Middle frontal gyrus (tissue), 1 donor: ENCODE data around the gene NXN.
"Not testable (repeated sequence)": the region's sequence is repeated elsewhere in the genome, so short reads cannot be mapped to it uniquely, and the experiment has no call there.

ENCODE experiments used
- DNase-seq: peaks from one replicate; pipeline ENCODE4 v3.0.0-alpha.2; 2015; ENCODE audit warnings: low spot score; ENCODE audit errors: extremely low spot score

Gene NXN

DNA sequence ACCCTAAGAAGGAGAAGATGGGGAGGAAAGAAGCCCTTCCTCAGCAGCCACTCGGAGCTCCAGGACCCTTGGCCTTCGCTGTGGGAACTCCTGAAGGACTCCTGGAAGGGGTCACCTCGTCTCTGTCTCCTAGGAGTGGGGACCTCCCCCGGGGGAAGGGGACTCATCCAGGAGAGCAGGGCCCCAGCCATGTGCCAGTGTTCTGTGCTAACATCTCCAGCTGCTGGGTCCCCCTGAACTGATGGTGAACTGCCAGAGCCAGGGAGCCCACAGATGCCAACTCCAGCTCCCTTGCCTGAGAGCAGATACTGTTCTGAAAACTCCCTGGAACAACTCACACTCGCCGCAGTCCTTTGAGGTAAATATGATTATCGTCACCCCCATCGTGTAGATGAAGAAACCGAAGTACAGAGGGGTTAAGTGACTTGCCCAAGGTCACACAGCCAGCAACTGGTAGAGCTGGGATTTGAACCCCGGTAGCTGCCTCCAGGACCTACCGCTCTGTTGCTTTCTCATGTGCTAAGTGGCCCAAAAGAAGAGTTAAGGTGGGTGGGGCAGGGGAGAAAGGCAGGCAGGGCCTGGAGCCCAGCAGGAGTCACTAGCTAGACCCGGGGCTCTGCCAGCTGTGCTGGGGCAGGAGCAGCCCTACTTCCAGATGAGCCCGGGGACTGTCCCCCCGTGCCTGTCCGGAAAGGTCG is 27.9 kb upstream of the NXN start:
- no peak for DNase-seq

DNA sequence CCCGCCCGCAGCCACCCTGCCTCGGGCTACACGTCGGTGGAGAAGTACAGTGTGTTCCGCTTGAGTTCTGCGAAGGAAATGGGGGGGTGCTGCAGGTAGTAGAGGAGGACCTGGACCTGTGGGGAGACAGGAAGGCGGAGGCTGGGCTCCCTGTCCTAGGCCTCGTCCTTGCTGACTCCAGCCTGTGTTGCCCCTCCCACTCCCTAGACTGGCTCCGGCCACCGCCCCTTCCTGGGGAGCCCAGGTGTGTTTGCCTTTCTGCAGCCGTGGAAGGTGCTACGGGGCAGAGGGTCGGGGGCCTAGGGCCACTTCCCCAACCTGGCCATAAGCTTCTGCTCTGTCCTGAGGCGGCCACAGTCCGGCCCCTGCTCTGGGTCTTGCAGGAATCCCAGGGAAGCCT is 26.5 kb upstream of the NXN start:
- DNase-seq = no peak

DNA sequence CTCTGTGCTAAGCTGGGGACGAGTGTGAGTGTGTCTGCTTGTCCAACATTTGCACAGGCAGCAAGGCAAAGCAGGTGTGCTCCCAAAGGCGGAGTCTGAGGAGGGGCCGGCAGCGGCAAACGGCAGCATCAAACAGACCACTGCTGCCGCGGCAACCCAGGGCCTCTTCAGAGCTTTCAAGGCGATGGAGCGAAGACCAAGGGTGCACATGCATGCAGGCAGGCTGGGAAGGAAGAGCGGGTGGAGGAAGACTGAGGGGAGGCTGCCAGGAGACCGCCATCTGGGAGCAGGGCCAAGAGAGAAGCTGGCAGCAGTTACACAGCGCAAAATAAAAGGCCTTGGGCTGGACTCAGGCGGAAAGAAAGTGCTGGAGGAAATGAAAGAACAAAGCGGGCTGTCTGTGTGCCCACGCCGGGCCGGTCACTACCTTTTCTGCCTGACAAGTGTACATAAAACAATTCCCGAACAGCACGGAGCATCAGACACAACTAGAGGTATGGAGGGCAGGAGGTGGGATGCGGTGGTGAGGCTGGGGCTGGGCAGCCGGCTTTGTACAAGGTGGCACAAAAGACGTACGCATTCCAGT is 25.9 kb upstream of the NXN start:
- peak; percentile 85 for DNase-seq

GRCh38 chr17:1004769-1005295 is 25.3 kb upstream of the NXN start:
- no peak for DNase-seq

DNA sequence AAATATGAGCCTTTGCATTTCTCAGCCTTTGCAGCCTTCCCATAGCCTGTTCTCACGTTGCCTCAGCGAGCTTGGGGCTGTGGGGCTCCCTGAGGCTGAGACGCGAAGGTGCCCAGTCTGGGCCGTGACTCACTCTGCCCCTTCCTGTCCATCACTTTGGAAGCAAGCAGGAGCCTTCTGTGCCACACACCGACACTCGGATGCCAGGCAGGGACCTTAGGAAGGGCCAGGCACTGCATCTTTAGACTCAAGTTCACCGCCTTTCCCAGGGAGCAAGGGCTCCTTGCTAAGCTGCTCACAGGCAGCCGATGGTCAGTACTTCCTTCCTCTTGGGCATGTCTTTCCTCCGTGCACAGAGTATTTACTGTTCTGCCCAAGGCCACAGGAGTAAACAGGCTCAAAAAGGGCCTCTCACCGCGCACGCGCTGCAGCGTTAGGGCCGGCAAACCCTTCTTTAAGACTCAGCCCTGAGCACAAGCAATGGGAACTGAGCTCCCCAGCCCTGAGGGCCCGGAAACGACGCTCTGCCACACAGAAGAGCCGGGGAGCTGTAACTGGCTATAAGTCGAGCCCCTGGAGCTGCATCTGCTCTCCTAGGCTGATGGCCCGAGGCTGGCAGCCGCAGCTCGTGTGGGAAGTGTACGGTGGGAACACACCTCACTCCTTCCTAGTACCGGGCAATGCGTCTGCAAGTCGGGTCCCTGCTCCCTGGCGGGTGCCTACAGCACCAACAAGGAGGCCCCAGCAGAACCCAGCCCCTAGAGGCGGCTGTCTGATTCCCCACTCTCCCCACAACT is 24.6 kb upstream of the NXN start:
- no peak for DNase-seq

DNA sequence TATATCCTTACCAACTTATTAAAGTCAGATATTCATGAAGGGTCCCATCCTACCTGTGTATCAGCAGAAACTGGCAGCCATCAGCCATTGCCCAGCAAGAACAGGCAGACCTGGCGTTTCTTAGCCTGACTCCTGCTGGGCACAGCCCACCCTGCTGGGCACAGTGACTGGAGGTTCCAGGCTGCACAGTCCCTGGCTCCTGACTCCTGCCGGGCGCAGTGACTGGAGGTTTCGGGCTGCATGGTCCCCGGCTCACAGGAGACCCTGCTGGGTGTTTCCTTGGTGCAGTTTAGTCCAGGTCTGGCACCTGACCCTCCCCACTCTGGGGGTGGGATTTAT is 24.0 kb upstream of the NXN start:
- no peak for DNase-seq

- DNase-seq = peak; percentile 62
Observed at GRCh38 chr17:1002771-1003555, 23.4 kb upstream of the NXN start.

- no peak for DNase-seq
Observed at GRCh38 chr17:1002412-1002753, 22.8 kb upstream of the NXN start.

DNA sequence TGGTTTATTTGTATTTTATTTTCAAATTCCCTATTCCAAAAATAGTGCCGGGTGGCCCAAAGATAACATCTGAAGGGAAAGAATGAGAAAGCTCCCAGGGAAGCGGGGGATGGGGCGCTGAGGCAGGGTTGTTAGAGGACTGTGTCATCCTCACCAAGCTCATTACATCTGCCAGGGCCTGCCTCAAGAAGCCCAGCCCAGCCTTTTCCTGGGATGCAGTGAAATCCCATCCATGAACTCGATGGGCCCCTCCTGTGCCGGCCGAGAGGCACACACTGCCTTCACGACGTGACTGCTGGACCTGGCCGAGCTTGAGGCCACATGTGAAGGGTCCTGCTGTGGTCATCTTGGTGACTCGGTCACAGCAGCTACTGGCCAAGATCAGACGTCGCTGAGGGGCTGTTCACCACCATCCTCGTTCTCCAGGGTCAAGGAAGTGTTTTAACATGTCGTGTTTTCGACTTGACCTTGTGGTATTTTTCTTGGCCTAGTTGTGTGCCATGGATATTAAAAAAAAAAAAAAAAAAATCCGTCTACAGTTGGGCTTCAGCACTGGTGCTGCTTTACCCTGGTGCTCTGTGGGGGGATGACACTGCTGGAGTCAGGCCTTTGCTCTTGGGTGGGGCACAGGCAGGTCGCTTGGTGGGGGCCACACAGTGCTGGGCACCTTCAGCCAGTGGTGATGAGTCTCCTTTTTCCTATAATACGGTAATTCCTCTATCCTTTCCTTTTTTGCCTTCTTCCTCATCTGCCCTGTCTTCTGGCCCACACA is 22.2 kb upstream of the NXN start:
- no peak for DNase-seq

- DNase-seq = no peak
Observed at GRCh38 chr17:1000597-1001461, 21.3 kb upstream of the NXN start.

GRCh38 chr17:998111-998510 is 18.5 kb upstream of the NXN start:
- no peak for DNase-seq

GRCh38 chr17:996554-997344 is 17.2 kb upstream of the NXN start, which contains the start of gene TIMM22:
TSS of gene TIMM22 (plus strand) at chr17:997129. CDS start at chr17:997143, 14 bp downstream.
- DNase-seq = peak; percentile 91

DNA sequence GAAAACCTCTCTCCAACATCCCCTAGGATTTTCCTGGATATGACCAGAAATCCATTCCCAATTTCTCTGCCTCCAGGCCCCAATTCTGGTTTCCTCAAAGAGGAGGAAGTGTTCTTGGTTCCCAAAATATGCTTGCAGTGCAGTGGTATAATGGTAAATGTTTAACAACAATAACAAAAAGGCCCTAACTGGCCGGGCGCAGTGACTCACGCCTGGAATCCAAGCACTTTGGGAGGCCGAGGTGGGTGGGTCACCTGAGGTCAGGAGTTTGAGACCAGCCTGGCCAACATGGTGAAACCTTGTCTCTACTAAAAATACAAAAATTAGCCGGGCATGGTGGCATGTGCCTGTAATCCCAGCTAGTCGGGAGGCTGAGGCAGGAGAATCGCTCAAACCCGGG is 15.7 kb upstream of the NXN start:
- not testable (repeated sequence) for DNase-seq

DNA sequence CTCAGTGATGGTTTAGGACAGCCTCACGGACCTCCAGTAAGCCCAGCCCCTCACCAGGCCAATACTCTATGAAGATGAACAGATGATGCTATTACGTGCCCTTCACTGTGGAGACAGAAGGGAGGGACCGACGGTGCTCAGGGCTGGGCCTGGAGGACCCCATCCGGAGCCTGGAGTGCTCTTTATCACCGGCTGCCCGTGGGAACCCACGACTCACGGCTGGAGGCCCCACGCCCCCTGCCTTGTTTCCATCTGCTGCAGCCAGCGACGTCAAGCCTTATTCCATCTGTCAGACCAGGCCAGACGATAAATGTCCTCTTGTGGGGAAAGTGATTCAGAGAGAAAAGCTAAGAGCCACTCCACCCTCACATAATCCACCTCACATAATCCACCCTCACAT is 13.4 kb upstream of the NXN start:
- no peak for DNase-seq

DNA sequence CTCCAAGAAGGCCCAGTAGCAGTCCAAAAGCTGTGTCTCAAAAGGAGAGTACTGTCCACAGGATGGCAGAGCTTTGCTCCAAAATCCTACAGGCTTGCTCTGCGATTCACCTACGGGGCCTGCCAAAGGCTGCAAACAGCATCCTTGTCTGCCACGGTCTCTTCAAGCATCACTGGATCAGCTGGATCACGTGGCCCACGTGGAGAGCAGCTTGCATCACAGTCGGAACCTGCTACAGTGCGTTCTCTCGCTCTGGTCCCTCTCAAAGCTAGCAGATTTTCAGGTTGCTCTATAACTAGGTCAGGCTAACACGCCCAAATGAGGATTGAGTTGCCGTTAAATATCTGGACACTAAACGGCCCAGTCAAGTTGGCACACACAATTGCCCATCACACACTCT is 9.0 kb upstream of the NXN start:
- DNase-seq = no peak

DNA sequence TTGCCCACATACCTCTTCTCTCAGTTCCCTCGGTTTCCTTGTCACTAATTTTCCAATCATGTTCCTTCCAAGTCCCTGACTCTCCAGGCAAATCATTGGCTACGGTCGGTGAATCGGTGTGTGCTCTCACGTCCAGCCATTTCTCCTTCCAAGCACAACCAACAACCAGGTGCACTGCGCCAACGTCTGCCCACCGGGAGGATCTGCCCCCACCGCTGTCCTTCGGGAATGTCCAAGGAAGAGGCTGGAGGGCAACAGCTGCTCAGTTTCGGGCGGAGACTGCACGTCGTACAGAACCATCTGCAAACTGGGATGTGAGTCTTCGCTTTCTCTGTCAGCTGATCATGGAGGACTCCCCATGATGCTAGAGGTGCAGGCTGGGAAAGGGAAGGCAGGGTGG is 8.4 kb upstream of the NXN start:
- no peak for DNase-seq

GRCh38 chr17:986322-986929 is 6.8 kb upstream of the NXN start:
- no peak for DNase-seq

GRCh38 chr17:983921-984320 is 4.3 kb upstream of the NXN start:
- no peak for DNase-seq

- DNase-seq = no peak
Observed at GRCh38 chr17:981292-981658, 1.7 kb upstream of the NXN start.
